Heart right ventricle (tissue), 16 donors: Measurements from ENCODE around the gene CES3. TPM values are rescaled to one million over a fixed set of nuclear protein-coding genes. Genes with fewer than 3 reads are reported as not detected.
"Not testable (repeated sequence)": the region's sequence is repeated elsewhere in the genome, so short reads cannot be mapped to it uniquely, and the experiment has no call there.

Source experiments
- ATAC-seq, 8 donors: fragments of 200-7000 bp; cut with Tn5 transposase; one replicate each; pipeline ENCODE4 v1.9.1; 2020; ENCODE audit warnings: mild to moderate bottlenecking in 8 of 8, moderate library complexity in 8 of 8, moderate number of reproducible peaks in 1 of 8
- DNase-seq, 2 donors: peaks; one replicate each; pipeline ENCODE4 v3.0.0-alpha.2; 2020
- H3K27ac ChIP-seq, 10 donors: fragments of 200-600 bp; sonication (generic) in 2 of 10; one replicate each; pipeline versions ENCODE4 v1.5.0 to v1.8.0; 2020 to 2022; ENCODE audit warnings: mild to moderate bottlenecking in 3 of 10
- H3K27me3 ChIP-seq, 7 donors: fragments of 200-600 bp; one replicate each; pipeline ENCODE4 v1.8.0; 2021 to 2022; ENCODE audit warnings: mild to moderate bottlenecking in 2 of 7
- H3K36me3 ChIP-seq, 9 donors: fragments of 200-600 bp; sonication (generic) in 1 of 9; one replicate each; pipeline versions ENCODE4 v1.5.0 to v1.8.0; 2020 to 2022; ENCODE audit warnings: mild to moderate bottlenecking in 2 of 9
- H3K4me1 ChIP-seq, 9 donors: fragments of 200-600 bp; sonication (generic) in 1 of 9; one replicate each; pipeline versions ENCODE4 v1.5.0 to v1.8.0; 2020 to 2022; ENCODE audit warnings: mild to moderate bottlenecking in 4 of 9
- H3K4me3 ChIP-seq, 10 donors: fragments of 200-600 bp; sonication (generic) in 2 of 10; one replicate each; pipeline versions ENCODE4 v1.5.0 to v1.8.0; 2020 to 2022; ENCODE audit warnings: mild to moderate bottlenecking in 7 of 10, moderate library complexity in 2 of 10
- H3K9me3 ChIP-seq, 11 donors: fragments of 200-600 bp in 10 of 11; sonication (generic) in 2 of 11; one replicate each; pipeline versions ENCODE4 v1.5.0 to v1.8.0; 2013 to 2022; ENCODE audit warnings: mild to moderate bottlenecking in 2 of 11, control low read depth in 1 of 11, moderate library complexity in 1 of 11
- WGBS, 2 donors: extraction: QIAGEN DNeasy Blood & Tissue Kit; methylation state at CpG; one replicate each; pipeline ENCODE4 v1.1.7; 2013; ENCODE audit warnings: inconsistent platforms in 1 of 2; 5-methylcytosine and 5-hydroxymethylcytosine counted together
- intact Hi-C, 10 donors: fragments of 100-400 bp; cut with DNase I; formaldehyde crosslinking; loops; one replicate each; pipeline versions ENCODE4 v1.11.1 to v1.14.2; 2022
- polyA plus RNA-seq, 2 donors: library from polyadenylated mRNA; stranded (reverse); fragments of 200-250 nt; gene quantifications; one replicate each; pipeline ENCODE4 v1.2.3, GENCODE V29; 2013
- total RNA-seq, 10 donors: library from RNA; stranded (reverse); fragmentation: NEBNext Ultra II Directional in 3 of 10; extraction: Animal tissue kit (Norgen Biotek cat#: 25700) in 3 of 10; gene quantifications; one replicate each; pipeline versions ENCODE4 v1.2.1 to v1.2.4, GENCODE V29; 2021 to 2023
- TF ChIP-seq, protein P1 (sequence below), 9 donors: fragments of 200-600 bp; sonication (generic) in 2 of 9; IDR thresholded peaks; one replicate each; pipeline versions ENCODE4 v1.5.0 to v1.8.0; 2021 to 2022; ENCODE audit warnings: antibody characterized with exemption in 9 of 9, mild to moderate bottlenecking in 5 of 9, moderate library complexity in 1 of 9
- donor health status: Arrhythmogenic right ventricular cardiomyopathy.
- donor health status: ischemic (EF 13 %, LVEDD 7.1; RV severe dilation, severe dysfunction).
- donor health status: healthy with polysubstance abuse.
- donor health status: DM: no; HTN: yes; CAD: no.
- donor health status: DM: no; HTN: no; CAD: no.
- donor health status: ischemic (EF 25% LVEDD 6.9; RV normal size, moderate dysfunction).
- donor health status: ischemic (EF 25% LVEDD 5.7; RV mildly dilated, moderate dysfunction).
- donor health status: healthy.
- donor health status: DM: yes; HTN: yes; CAD: no.
- donor health status: Ischemic cardiomyopathy.
- donor health status: ischemic (EF 35%, LVEDD 5.7; RV mildly dilated, moderate dysfunction).
- donor health status: nonischemic (EF 11% LVEDD 7.7; RV severe dilation, severe dysfunction).
- donor health status: DM: yes; HTN: yes; CAD: no.
- donor health status: PGD.
- donor health status: ischemic (EF 29% LVEDD 5.4; RV normal size, mild dysfunction).
- donor health status: nonischemic (EF 23%, LVEDD 6.1; RV moderate dilation, normal function).

CES3 gene
- total and polyA plus RNA-seq, 12 donors: 0.07 to 2.8 (median 1.1) TPM

DNA sequence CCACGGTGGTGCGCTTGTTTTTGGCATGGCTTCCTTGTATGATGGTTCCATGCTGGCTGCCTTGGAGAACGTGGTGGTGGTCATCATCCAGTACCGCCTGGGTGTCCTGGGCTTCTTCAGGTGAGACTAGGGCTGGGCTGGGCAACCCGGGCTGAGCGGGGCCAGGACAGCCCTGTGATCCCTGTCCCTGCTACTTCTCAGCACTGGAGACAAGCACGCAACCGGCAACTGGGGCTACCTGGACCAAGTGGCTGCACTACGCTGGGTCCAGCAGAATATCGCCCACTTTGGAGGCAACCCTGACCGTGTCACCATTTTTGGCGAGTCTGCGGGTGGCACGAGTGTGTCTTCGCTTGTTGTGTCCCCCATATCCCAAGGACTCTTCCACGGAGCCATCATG is 20.8 kb upstream of the CES3 start:
- Histone ChIP-seq H3K27me3 (no peaks in the 10 kb centered on the region), H3K4me1 (peaks cover 11 to 38% (median 25%) of the 10 kb centered on the region in 9 donors), H3K9me3 (no peaks in the 10 kb centered on the region), H3K4me3 (no peak overlapping the region), H3K36me3 (peaks cover 3 to 81% (median 37%) of the 10 kb centered on the region in 9 donors), H3K27ac (no peak overlapping the region)
- intact Hi-C loops: no loop called here
- DNase-seq (no peak), ATAC-seq (no peak)
- TF ChIP-seq, protein P1, sequence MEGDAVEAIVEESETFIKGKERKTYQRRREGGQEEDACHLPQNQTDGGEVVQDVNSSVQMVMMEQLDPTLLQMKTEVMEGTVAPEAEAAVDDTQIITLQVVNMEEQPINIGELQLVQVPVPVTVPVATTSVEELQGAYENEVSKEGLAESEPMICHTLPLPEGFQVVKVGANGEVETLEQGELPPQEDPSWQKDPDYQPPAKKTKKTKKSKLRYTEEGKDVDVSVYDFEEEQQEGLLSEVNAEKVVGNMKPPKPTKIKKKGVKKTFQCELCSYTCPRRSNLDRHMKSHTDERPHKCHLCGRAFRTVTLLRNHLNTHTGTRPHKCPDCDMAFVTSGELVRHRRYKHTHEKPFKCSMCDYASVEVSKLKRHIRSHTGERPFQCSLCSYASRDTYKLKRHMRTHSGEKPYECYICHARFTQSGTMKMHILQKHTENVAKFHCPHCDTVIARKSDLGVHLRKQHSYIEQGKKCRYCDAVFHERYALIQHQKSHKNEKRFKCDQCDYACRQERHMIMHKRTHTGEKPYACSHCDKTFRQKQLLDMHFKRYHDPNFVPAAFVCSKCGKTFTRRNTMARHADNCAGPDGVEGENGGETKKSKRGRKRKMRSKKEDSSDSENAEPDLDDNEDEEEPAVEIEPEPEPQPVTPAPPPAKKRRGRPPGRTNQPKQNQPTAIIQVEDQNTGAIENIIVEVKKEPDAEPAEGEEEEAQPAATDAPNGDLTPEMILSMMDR (IDR thresholded peaks at IDR 0.05): no peak
- whole genome bisulfite sequencing, 2 donors: 96 to 97% methylated on average over 16 of the region's 16 CpGs

DNA sequence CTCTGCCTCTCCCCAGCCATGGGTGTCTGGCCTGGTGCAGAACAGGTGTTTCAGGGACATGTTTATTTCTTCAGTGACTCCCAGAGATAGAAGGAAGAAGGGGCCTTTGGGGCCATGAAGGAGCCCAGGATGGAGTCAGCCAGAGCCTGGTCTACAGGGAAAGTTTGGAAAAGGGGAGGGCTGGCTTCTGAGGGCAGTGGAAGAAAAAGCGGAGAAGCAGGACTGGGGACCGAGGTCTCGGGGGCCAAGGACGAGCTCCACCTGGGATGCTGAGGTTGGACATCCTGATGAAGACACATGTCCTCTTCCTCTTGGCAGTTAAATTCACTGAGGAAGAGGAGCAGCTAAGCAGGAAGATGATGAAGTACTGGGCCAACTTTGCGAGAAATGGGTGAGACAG is 18.1 kb upstream of the CES3 start:
- intact Hi-C loops: no loop called here
- DNase-seq (no peak), ATAC-seq (no peak)
- H3K9me3 ChIP-seq: no peaks in the 10 kb centered on the region
- peaks cover 3 to 63% (median 37%) of the 10 kb centered on the region in 9 donors for H3K36me3 ChIP-seq
- 86 to 96% methylated on average over 5 of the region's 5 CpGs for WGBS, 2 donors
- no peak overlapping the region for H3K4me3 ChIP-seq
- no peak overlapping the region for H3K27ac ChIP-seq
- TF ChIP-seq, protein P1 (IDR thresholded peaks at IDR 0.05): no peak
- H3K4me1 ChIP-seq: peaks cover 0 to 13% (median 8%) of the 10 kb centered on the region in 9 donors
- no peaks in the 10 kb centered on the region for H3K27me3 ChIP-seq

DNA sequence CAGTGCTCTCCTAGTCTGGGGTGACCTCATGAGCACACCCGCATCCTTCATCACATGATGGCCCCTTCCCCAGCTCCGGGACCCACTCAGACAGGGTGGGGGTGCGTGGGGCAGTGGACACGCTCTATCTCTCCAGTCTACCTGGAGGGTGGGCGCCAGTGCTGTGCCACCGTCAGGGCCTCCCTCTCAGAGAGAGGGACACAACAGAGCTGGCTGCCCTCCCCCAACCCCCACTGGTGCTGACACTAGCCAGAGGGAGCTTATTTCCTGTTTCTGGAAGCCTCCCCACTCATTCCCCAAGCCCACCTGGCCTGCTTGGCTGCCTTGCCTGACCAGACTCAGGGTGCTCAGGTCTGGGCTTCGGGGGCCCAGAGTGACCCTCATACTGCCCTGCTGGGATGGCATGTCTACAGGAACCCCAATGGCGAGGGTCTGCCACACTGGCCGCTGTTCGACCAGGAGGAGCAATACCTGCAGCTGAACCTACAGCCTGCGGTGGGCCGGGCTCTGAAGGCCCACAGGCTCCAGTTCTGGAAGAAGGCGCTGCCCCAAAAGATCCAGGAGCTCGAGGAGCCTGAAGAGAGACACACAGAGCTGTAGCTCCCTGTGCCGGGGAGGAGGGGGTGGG is 17.5 kb upstream of the CES3 start:
- no peak for DNase-seq
- intact Hi-C loops: no loop called here
- no peaks in the 10 kb centered on the region for H3K9me3 ChIP-seq
- H3K4me1 ChIP-seq: peaks cover 0 to 17% (median 12%) of the 10 kb centered on the region in 9 donors
- no peak overlapping the region for H3K27ac ChIP-seq
- TF ChIP-seq, protein P1 (IDR thresholded peaks at IDR 0.05): no peak
- ATAC-seq: no peak
- H3K4me3 ChIP-seq: no peak overlapping the region
- peaks cover 0 to 5% (median 0%) of the 10 kb centered on the region in 7 donors for H3K27me3 ChIP-seq
- peaks cover 3 to 57% (median 37%) of the 10 kb centered on the region in 9 donors for H3K36me3 ChIP-seq
- 90 to 95% methylated on average over 15 of the region's 15 CpGs for WGBS, 2 donors

DNA sequence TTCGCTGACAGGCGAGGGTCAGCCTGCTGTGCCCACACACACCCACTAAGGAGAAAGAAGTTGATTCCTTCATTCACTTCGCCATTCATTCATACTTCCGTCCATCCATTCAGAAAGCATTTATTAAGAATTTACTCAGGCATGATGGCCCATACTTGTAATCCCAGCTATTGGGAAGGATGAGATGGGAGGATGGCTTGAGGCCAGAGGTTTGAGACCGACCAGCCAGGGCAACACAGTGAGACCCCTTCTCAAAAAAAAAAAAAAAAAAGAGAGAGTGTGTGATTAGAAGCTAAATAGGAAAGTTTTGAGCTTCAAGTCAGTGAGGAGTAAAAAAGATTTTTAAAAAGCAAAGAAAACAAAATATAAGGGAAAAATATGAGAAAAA is 17.0 kb upstream of the CES3 start:
- no peak for DNase-seq
- TF ChIP-seq, protein P1 (IDR thresholded peaks at IDR 0.05): no peak
- WGBS, 2 donors: 88 to 90% methylated on average over 5 of the region's 5 CpGs

DNA sequence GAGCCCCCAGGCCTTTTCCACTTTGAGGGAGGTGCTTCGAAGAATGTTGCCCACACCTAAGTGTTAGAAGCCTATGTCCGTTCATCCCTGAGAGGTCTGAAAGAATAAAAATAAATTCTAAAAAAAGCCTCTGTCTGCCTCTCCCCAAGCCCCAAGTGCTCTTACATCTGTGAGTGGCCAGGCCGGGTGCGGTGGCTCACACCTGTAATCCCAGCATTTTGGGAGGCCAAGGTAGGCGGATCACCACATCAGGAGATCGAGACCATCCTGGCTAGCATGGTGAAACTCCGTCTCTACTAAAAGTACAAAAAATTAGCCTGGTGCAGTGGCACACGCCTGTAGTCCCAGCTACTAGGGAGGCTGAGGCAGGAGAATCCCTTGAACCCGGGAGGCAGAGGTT is 16.1 kb upstream of the CES3 start:
- H3K4me3 ChIP-seq, H3K9me3 ChIP-seq, H3K27ac ChIP-seq, ATAC-seq, DNase-seq: not testable (repeated sequence)
- H3K4me1 ChIP-seq: peaks cover 0 to 26% (median 19%) of the 10 kb centered on the region in 9 donors
- H3K36me3 ChIP-seq: peaks cover 0 to 43% (median 31%) of the 10 kb centered on the region in 9 donors
- WGBS, 2 donors: 84 to 85% methylated on average over 9 of the region's 9 CpGs
- peaks cover 0 to 19% (median 0%) of the 10 kb centered on the region in 7 donors for H3K27me3 ChIP-seq
- intact Hi-C loops: loop anchor here in 2 of 10 donors (5.0 kb wide), 1 partner anchor 48 kb away; no protein-coding TSS in a partner anchor

More for the DNA sequence above, 17.0 kb upstream of the CES3 start:
- Histone ChIP-seq H3K4me3 (no peak overlapping the region), H3K27me3 (peaks cover 0 to 10% (median 0%) of the 10 kb centered on the region in 7 donors), H3K36me3 (peaks cover 3 to 52% (median 37%) of the 10 kb centered on the region in 9 donors), H3K27ac (no peak overlapping the region), H3K9me3 (no peaks in the 10 kb centered on the region), H3K4me1 (peaks cover 0 to 22% (median 17%) of the 10 kb centered on the region in 9 donors)
- intact Hi-C loops: no loop called here
- no peak for ATAC-seq
